HuH-7 (cell line): ENCODE results near the gene DYNC1H1.
A peak's percentile ranks its signal among the peaks of the same experiment; 100 is the strongest.
"Not testable (repeated sequence)": the region's sequence is repeated elsewhere in the genome, so short reads cannot be mapped to it uniquely, and the experiment has no call there.

ENCODE experiments used
- DNase-seq: peaks from one replicate; pipeline ENCODE4 v3.0.0; 2011; ENCODE audit warnings: low spot score

Gene DYNC1H1

GRCh38 chr14:101963656-101964296 is 597 bp upstream of the DYNC1H1 start:
- DNase-seq, result no peak

GRCh38 chr14:101965181-101965544 is 790 bp downstream of the DYNC1H1 start:
- DNase-seq, result peak; percentile 72

- no peak for DNase-seq
These were observed 1.7 kb downstream of the DYNC1H1 start for GRCh38 chr14:101965770-101966722.

GRCh38 chr14:101966742-101967141 is 2.4 kb downstream of the DYNC1H1 start:
- no peak for DNase-seq

- no peak for DNase-seq
These were observed 3.8 kb downstream of the DYNC1H1 start for GRCh38 chr14:101968186-101968585.

GRCh38 chr14:101969481-101969880 is 5.1 kb downstream of the DYNC1H1 start:
- DNase-seq, result no peak

- no peak for DNase-seq
These were observed 6.5 kb downstream of the DYNC1H1 start for GRCh38 chr14:101970830-101971400.

GRCh38 chr14:101971458-101971857 is 7.1 kb downstream of the DYNC1H1 start:
- DNase-seq, result not testable (repeated sequence)

- peak; percentile 64 for DNase-seq
These were observed 7.9 kb downstream of the DYNC1H1 start for GRCh38 chr14:101972126-101972866.

GRCh38 chr14:101973356-101973755 is 9.0 kb downstream of the DYNC1H1 start:
- no peak for DNase-seq

GRCh38 chr14:101975231-101975630 is 10.9 kb downstream of the DYNC1H1 start:
- no peak for DNase-seq

- DNase-seq, result no peak
These were observed 13.1 kb downstream of the DYNC1H1 start for GRCh38 chr14:101977311-101978071.

- DNase-seq, result no peak
These were observed 15.3 kb downstream of the DYNC1H1 start for GRCh38 chr14:101979666-101980065.

- DNase-seq, result no peak
These were observed 15.9 kb downstream of the DYNC1H1 start for GRCh38 chr14:101980251-101980650.

- no peak for DNase-seq
These were observed 16.3 kb downstream of the DYNC1H1 start for GRCh38 chr14:101980700-101981099.

- no peak for DNase-seq
These were observed 18.2 kb downstream of the DYNC1H1 start for GRCh38 chr14:101982621-101983020.

GRCh38 chr14:101984831-101985230 is 20.5 kb downstream of the DYNC1H1 start:
- not testable (repeated sequence) for DNase-seq

GRCh38 chr14:101985957-101986356 is 21.6 kb downstream of the DYNC1H1 start:
- no peak for DNase-seq

- no peak for DNase-seq
These were observed 22.6 kb downstream of the DYNC1H1 start for GRCh38 chr14:101986953-101987352.

GRCh38 chr14:101988377-101988776 is 24.0 kb downstream of the DYNC1H1 start:
- DNase-seq, result no peak

- no peak for DNase-seq
These were observed 27.0 kb downstream of the DYNC1H1 start for GRCh38 chr14:101991352-101991751.
